ENCODE results near the gene ACKR3.

Gene ACKR3

DNA sequence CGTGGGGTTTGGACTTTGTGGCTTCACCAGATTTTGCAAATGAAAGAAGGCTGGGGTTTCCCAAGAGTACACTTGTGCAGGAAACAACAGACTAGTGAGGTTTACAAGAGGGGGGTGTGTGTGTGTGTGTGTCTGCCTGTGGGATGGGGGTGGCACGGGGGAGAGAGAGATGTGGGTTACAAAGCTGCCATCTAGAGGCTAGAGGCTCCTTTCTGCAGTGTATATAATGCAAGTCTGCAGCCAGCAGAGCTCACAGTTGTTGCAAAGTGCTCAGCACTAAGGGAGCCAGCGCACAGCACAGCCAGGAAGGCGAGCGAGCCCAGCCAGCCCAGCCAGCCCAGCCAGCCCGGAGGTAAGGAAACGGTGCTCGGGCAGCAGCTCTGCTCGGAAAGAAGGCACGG, at the start of gene ACKR3:
TSS of gene ACKR3 (plus strand) at position 253 of the 401 bp plus-strand sequence. CDS start 10,641 bp downstream, outside the sequence.
- DNase-seq (ENCODE audit: low read depth in 2 of 2), result peak in 1 of 2 donors; percentile 45

DNA sequence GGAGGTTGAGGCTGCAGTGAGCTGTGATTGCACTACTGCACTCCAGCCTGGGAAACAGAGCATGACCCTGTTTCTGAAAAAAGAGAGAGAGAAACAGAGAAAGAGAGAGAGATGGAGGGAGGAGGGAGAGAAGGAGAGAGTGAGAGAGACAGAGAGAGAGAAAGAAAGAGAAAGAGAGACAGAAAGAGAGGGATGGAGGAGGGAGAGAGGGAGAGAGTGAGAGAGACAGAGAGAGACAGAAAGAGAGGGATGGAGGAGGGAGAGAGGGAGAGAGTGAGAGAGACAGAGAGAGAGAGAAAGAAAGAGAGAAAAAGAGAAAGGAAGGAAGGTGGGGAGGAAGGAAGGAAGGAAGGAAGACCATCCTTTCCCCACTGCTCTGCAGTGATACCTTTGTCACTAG, 48.1 kb upstream of the ACKR3 start:
- DNase-seq (ENCODE audit: low read depth in 2 of 2), result no peak

DNA sequence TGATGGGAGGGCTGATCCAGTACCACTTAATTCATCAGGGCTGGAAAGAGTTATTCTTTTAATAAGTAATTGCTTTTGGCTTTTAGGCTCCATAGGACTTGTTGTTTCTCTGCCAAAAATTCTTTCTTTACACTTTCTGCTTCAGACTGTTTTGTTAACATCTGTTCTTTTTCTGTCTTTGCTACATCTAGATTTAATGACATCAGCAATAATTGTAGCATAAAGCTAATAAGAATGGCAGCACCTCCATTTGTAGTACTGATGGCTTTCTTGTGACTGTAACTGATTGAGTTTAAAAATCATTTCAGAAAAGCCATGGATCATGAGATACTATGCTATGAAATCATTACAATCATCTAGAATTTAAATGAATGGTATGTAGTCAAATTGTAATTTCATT, 46.4 kb upstream of the ACKR3 start:
- DNase-seq (ENCODE audit: low read depth in 2 of 2), result no peak

GRCh38 chr2:236525411-236525997, 44.1 kb upstream of the ACKR3 start:
- no peak for DNase-seq (ENCODE audit: low read depth in 2 of 2)

DNA sequence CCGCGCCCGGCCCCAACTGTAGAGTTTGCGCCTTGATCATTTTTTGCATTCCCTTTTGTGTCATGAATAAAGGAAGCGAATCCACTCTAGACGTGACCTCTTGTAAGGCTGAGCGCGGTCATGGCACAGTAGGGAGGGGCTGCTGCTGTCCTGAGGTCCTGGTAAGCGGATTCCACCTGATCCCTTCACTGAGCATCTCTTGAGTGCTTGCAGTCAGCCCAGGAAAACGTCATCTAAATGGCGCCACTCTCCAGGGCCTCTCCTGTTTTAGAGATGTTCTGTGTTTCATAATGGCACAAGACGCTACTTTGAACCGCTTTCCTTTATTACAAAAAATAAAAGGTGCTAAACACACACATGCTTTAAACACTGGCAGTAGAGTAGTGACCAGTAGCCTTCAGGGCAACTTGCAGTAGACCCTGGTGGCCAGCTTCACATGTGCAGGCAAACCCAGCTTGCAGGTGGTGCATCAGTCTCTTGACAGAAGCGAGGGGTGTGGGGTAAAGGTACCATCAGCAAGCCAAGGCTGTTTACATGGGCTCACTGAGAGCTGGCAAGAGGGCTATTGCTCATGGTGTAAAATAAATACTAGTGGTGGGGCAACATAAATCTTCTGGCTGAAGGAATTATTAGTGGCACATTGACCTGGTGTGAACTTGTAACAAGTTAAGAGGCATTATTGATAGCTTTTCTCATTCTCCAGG, 43.0 kb upstream of the ACKR3 start:
- no peak for DNase-seq (ENCODE audit: low read depth in 2 of 2)

GRCh38 chr2:236527159-236527630, 42.4 kb upstream of the ACKR3 start:
- DNase-seq (ENCODE audit: low read depth in 2 of 2), result no peak

GRCh38 chr2:236529606-236530005, 40.0 kb upstream of the ACKR3 start:
- no peak for DNase-seq (ENCODE audit: low read depth in 2 of 2)

GRCh38 chr2:236530512-236530911, 39.1 kb upstream of the ACKR3 start:
- no peak for DNase-seq (ENCODE audit: low read depth in 2 of 2)

DNA sequence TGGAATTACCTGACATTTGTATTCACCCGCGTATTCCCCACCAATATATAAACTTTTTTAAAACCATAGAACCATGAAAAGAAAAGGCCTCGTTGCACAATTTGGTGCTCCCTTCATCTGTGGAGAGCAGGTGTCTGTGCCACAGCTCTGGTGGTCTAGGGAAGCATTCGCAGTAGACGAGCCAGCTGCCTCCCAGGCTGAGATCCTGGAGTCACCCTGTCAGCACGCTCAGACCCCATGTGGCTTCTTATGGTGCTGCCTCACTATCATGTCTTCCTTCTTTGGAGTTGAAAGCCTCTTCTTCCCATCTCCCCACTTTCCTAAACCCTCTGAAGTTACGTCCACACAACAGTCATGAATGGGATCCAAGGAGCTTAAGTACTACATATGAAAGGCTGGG, 38.4 kb upstream of the ACKR3 start:
- no peak for DNase-seq (ENCODE audit: low read depth in 2 of 2)

GRCh38 chr2:236531996-236532395, 37.6 kb upstream of the ACKR3 start:
- no peak for DNase-seq (ENCODE audit: low read depth in 2 of 2)

DNA sequence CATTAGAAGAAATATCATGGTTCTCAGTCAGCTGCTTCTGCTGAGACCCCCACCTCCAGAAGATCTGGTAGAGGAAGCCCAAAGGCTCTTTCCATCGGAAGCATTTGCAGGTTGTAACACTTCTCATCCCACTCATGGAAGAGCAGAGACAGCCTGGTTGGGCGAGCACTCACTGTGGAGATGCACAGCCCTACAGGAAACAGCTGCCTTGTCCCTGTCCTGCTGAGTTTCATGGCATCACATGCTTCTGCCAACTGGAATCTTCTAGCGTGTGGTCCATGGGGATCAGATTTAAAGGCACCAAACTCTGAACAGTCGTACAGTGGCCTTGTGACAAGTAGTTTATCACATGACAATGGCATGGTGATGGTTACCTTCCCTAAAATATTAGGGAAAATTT, 36.3 kb upstream of the ACKR3 start:
- DNase-seq (ENCODE audit: low read depth in 2 of 2), result no peak

DNA sequence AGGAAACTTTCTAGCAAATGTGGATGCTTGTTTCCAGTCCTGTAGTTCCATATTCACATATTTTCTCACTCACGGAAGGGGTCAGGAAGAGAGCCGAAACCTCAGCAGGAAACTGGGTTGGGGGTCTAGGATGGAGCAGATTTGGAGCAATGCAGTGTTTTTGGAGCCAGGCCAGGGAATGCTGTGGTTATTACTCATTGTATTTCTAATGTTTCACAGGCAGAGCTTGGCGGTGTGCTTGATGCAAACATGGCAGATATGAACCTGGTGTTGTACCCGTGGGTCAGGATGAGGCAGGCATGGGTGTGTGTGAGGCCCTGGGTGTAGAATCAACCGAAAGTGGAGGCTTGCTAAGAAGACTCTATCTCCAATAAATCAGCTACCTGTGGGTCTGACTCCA, 34.6 kb upstream of the ACKR3 start:
- no peak for DNase-seq (ENCODE audit: low read depth in 2 of 2)

DNA sequence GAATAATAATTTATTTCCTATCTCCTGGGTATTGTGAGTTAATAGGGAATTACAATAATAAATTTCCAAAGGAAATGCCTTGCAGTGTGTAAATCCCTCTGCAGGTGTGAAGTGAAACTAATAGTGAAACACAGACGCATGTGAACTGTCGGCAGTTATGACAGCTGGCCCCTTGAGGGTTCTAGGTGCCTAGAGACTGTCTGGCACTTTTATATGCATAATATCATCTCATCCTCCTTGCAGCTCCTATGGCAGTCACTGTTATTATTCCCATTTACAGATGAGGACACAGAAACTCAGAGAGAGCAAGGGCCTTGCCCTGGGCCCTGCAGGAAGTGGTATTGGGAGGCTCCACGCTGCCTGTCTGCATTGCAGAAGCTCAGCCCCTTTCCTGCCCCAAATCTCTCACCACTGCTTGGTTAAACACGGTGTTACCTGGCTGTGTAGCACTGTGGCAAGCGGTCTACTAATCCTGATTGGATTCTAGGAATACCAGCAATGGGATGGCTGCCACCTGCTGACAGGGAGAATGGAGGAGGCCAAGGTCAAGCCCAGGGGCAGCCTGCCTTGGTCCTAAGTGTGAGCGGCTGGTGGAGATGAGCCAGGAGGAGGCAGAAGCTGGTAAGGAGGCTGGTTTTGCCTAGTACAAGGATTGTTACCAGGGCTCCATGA, 32.8 kb upstream of the ACKR3 start:
- DNase-seq (ENCODE audit: low read depth in 2 of 2), result no peak

DNA sequence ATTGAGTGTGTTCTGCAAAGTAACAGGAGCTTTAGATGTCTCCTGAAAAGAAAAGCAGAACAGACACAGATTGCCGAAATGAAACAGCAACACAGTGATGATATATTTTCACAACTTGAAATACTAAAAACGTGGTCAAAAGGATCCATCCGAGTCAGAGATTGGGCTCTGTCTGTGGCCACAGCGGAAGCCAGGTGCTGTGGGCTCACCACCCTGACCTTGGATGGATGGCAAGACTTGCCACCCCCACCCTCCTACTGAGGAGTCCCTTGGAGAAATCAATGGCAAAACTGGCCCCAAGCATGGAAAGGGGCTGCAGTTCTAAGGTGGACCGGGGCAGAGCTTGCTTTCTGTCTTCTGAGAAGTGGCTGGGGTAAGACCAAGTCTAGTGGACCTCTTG, 31.4 kb upstream of the ACKR3 start:
- no peak for DNase-seq (ENCODE audit: low read depth in 2 of 2)

- no peak for DNase-seq (ENCODE audit: low read depth in 2 of 2)
Observed at GRCh38 chr2:236541008-236541562, 28.5 kb upstream of the ACKR3 start.

- no peak for DNase-seq (ENCODE audit: low read depth in 2 of 2)
Observed at GRCh38 chr2:236544362-236544761, 25.3 kb upstream of the ACKR3 start.

GRCh38 chr2:236545248-236545658, 24.4 kb upstream of the ACKR3 start:
- DNase-seq (ENCODE audit: low read depth in 2 of 2), result no peak

GRCh38 chr2:236545814-236546480, 23.7 kb upstream of the ACKR3 start:
- no peak for DNase-seq (ENCODE audit: low read depth in 2 of 2)

- no peak for DNase-seq (ENCODE audit: low read depth in 2 of 2)
Observed at GRCh38 chr2:236546561-236547002, 23.0 kb upstream of the ACKR3 start.

DNA sequence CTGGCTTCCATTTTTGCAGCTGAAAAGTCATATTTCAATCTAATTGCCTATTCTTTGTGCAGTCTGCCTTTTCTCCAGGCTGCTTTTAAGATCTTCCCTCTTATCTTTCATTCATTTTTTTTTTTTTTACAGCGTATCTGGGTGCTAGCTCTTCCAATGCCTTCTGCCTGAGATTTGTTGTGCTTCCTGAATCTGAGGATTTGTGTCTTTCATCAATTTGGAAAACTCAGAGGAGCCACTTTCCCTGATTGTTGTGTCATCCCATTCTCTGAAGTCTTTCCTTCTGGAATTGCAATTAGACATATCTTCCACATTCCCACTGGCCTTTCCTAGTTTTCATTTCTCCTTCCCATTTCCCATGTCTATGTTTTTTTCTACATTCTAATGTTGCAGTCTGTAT, 21.9 kb upstream of the ACKR3 start:
- no peak for DNase-seq (ENCODE audit: low read depth in 2 of 2)

GRCh38 chr2:236548179-236548921, 21.3 kb upstream of the ACKR3 start:
- no peak for DNase-seq (ENCODE audit: low read depth in 2 of 2)
